ENCODE data around the gene TMF1.

DNA sequence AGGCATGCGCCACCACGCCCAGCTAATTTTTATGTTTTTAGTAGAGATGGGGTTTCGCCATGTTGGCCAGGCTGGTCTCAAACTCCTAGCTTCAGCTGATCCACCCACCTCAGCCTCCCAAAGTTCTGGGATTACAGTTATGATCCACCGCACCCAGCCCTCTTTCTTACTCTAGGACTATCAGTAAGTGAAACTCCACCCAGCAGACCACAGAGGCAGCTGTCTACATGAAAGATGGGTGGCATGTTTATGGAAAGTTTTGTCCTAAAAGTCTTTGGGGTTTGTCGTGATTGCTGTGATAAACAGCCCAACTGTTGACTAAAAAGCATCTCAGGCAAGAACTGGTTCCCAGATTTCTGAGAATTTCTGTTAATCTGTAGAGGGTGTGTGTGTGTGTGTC is 43.5 kb upstream of the TMF1 start:
- no peak for TF ChIP-seq CTCF (conservative IDR thresholded peaks at IDR 0.05; ENCODE audit: low read depth, low read length)
- no peak for TF ChIP-seq EZH2 (IDR thresholded peaks at IDR 0.05; ENCODE audit: borderline replicate concordance, low read depth, low read length, poor library complexity, severe bottlenecking)

All from A673 (cell line).